Measurements from ENCODE around the gene ZDHHC20.

Gene ZDHHC20

GRCh38 chr13:21361123-21361522 lies 98.0 kb downstream of the ZDHHC20 start:
- DNase-seq (ENCODE audit: low spot score) = no peak

GRCh38 chr13:21360463-21360862 lies 98.6 kb downstream of the ZDHHC20 start:
- DNase-seq (ENCODE audit: low spot score) = no peak

GRCh38 chr13:21359855-21360254 lies 99.2 kb downstream of the ZDHHC20 start:
- DNase-seq (ENCODE audit: low spot score) = no peak

GRCh38 chr13:21355304-21355703 lies 103.8 kb downstream of the ZDHHC20 start:
- no peak for DNase-seq (ENCODE audit: low spot score)

- no peak for DNase-seq (ENCODE audit: low spot score)
Observed at GRCh38 chr13:21354721-21355120, 104.4 kb downstream of the ZDHHC20 start.

- no peak for DNase-seq (ENCODE audit: low spot score)
Observed at GRCh38 chr13:21348488-21349120, 110.5 kb downstream of the ZDHHC20 start.

GRCh38 chr13:21347753-21348318 lies 111.3 kb downstream of the ZDHHC20 start:
- DNase-seq (ENCODE audit: low spot score) = no peak

- DNase-seq (ENCODE audit: low spot score) = peak; percentile 21
Observed at GRCh38 chr13:21344662-21345176, 114.4 kb downstream of the ZDHHC20 start.

- DNase-seq (ENCODE audit: low spot score) = no peak
Observed at GRCh38 chr13:21343659-21344058, 115.4 kb downstream of the ZDHHC20 start.

GRCh38 chr13:21342699-21343442 lies 116.2 kb downstream of the ZDHHC20 start:
- DNase-seq (ENCODE audit: low spot score) = no peak

GRCh38 chr13:21341637-21342422 lies 117.3 kb downstream of the ZDHHC20 start:
- no peak for DNase-seq (ENCODE audit: low spot score)

GRCh38 chr13:21338639-21339278 lies 120.3 kb downstream of the ZDHHC20 start:
- no peak for DNase-seq (ENCODE audit: low spot score)

GRCh38 chr13:21338156-21338555 lies 120.9 kb downstream of the ZDHHC20 start:
- DNase-seq (ENCODE audit: low spot score) = no peak

GRCh38 chr13:21336609-21337349 lies 122.3 kb downstream of the ZDHHC20 start:
- no peak for DNase-seq (ENCODE audit: low spot score)

- no peak for DNase-seq (ENCODE audit: low spot score)
Observed at GRCh38 chr13:21333186-21333585, 125.9 kb downstream of the ZDHHC20 start.

- no peak for DNase-seq (ENCODE audit: low spot score)
Observed at GRCh38 chr13:21330126-21330861, 128.8 kb downstream of the ZDHHC20 start.

GRCh38 chr13:21328836-21329477 lies 130.1 kb downstream of the ZDHHC20 start:
- no peak for DNase-seq (ENCODE audit: low spot score)

- no peak for DNase-seq (ENCODE audit: low spot score)
Observed at GRCh38 chr13:21328201-21328600, 130.9 kb downstream of the ZDHHC20 start.

- no peak for DNase-seq (ENCODE audit: low spot score)
Observed at GRCh38 chr13:21326155-21327031, 132.7 kb downstream of the ZDHHC20 start.

Measured in kidney capillary endothelial cell (primary cell).